Measurements from ENCODE around the gene NT5C1B.
"Not testable (repeated sequence)": the region's sequence is repeated elsewhere in the genome, so short reads cannot be mapped to it uniquely, and the experiment has no call there.

The NT5C1B gene
- total RNA-seq, result 0 reads per million in 3 donors

GRCh38 chr2:18589354-18589753 is at the start of gene NT5C1B:
NT5C1B (minus strand) TSS chr2:18589569; CDS start chr2:18589468, 101 bp downstream.
- Histone ChIP-seq H3K36me3 (ENCODE audit: control insufficient read depth, insufficient read depth, low read length) (no peaks in the 10 kb centered on the region), H3K27me3 (replicated peaks; ENCODE audit: control insufficient read depth, insufficient read depth, low read length, poor library complexity, severe bottlenecking) (no peaks in the 10 kb centered on the region), H3K27ac (ENCODE audit: insufficient read depth, low read length, poor library complexity, severe bottlenecking) (no peak within 1 kb of the TSS), H3K9me3 (ENCODE audit: control insufficient read depth, low read length) (no peaks in the 10 kb centered on the region), H3K4me1 (ENCODE audit: control insufficient read depth, insufficient read depth, low read length, poor library complexity, severe bottlenecking) (no peaks in the 10 kb centered on the region), H3K4me3 (ENCODE audit: insufficient read depth, low read depth, low read length, poor library complexity, severe bottlenecking) (no peak within 1 kb of the TSS)
- DNase-seq, result no peak

- peaks cover 11% of the 10 kb centered on the region for H3K9me3 ChIP-seq (ENCODE audit: control insufficient read depth, low read length)
- H3K4me3 ChIP-seq (ENCODE audit: insufficient read depth, low read depth, low read length, poor library complexity, severe bottlenecking), result no peak overlapping the region
- H3K4me1 ChIP-seq (ENCODE audit: control insufficient read depth, insufficient read depth, low read length, poor library complexity, severe bottlenecking), result no peaks in the 10 kb centered on the region
- no peaks in the 10 kb centered on the region for H3K36me3 ChIP-seq (ENCODE audit: control insufficient read depth, insufficient read depth, low read length)
- H3K27ac ChIP-seq (ENCODE audit: insufficient read depth, low read length, poor library complexity, severe bottlenecking), result no peak overlapping the region
- H3K27me3 ChIP-seq (replicated peaks; ENCODE audit: control insufficient read depth, insufficient read depth, low read length, poor library complexity, severe bottlenecking), result no peaks in the 10 kb centered on the region
- no peak for DNase-seq
These were observed 47.8 kb upstream of the NT5C1B start for GRCh38 chr2:18637196-18637595.

- H3K4me1 ChIP-seq (ENCODE audit: control insufficient read depth, insufficient read depth, low read length, poor library complexity, severe bottlenecking); H3K4me3 ChIP-seq (ENCODE audit: insufficient read depth, low read depth, low read length, poor library complexity, severe bottlenecking); DNase-seq; H3K27ac ChIP-seq (ENCODE audit: insufficient read depth, low read length, poor library complexity, severe bottlenecking); H3K27me3 ChIP-seq (replicated peaks; ENCODE audit: control insufficient read depth, insufficient read depth, low read length, poor library complexity, severe bottlenecking); H3K36me3 ChIP-seq (ENCODE audit: control insufficient read depth, insufficient read depth, low read length): not testable (repeated sequence)
- peaks cover 11% of the 10 kb centered on the region for H3K9me3 ChIP-seq (ENCODE audit: control insufficient read depth, low read length)
These were observed 43.3 kb upstream of the NT5C1B start for GRCh38 chr2:18632699-18633098.

DNA sequence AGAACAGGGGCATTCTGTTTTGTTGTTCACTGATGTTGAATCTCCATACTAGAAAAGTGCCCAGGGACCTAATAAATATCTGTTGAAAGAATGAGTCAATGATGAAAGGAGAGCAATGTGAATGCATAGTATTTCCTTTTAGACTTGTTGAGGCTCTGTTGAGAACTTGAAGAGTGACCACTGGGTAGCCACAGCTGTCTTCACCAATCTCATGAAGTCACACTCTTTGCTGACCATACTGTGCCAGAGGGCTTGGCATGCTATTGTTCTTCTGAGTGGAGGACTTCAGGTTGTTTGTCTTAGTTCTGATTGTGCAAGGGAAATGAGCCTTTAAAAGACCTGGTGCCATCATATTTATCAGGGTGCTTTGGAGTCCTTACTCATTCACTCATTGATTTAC is 41.6 kb upstream of the NT5C1B start:
- Histone ChIP-seq H3K9me3 (ENCODE audit: control insufficient read depth, low read length) (no peaks in the 10 kb centered on the region), H3K4me1 (ENCODE audit: control insufficient read depth, insufficient read depth, low read length, poor library complexity, severe bottlenecking) (no peaks in the 10 kb centered on the region), H3K27me3 (replicated peaks; ENCODE audit: control insufficient read depth, insufficient read depth, low read length, poor library complexity, severe bottlenecking) (no peaks in the 10 kb centered on the region), H3K36me3 (ENCODE audit: control insufficient read depth, insufficient read depth, low read length) (no peaks in the 10 kb centered on the region), H3K27ac (ENCODE audit: insufficient read depth, low read length, poor library complexity, severe bottlenecking) (no peak overlapping the region), H3K4me3 (ENCODE audit: insufficient read depth, low read depth, low read length, poor library complexity, severe bottlenecking) (no peak overlapping the region)
- DNase-seq, result no peak

DNA sequence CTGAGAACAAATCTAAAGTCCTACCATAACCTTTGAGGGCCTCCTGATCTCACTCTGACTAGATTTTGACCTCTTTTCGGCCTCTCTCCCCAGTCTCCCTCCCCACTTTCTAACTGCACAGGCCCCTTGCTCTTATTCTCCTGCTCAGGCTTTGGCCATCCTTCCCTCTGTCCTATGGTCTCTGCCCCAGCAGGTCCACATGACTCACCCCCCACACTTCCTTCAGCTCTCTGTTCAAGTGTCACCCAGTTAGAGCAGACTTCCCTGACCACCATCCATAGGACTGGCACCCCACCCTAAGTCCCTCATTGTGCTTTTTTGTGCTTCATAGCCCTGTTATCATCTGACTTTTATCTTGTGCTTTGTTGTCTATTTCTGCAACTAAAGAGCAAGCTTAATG is 41.2 kb upstream of the NT5C1B start:
- no peak overlapping the region for H3K27ac ChIP-seq (ENCODE audit: insufficient read depth, low read length, poor library complexity, severe bottlenecking)
- no peaks in the 10 kb centered on the region for H3K9me3 ChIP-seq (ENCODE audit: control insufficient read depth, low read length)
- H3K4me3 ChIP-seq (ENCODE audit: insufficient read depth, low read depth, low read length, poor library complexity, severe bottlenecking), result no peak overlapping the region
- DNase-seq, result no peak
- H3K36me3 ChIP-seq (ENCODE audit: control insufficient read depth, insufficient read depth, low read length), result no peaks in the 10 kb centered on the region
- no peaks in the 10 kb centered on the region for H3K4me1 ChIP-seq (ENCODE audit: control insufficient read depth, insufficient read depth, low read length, poor library complexity, severe bottlenecking)
- H3K27me3 ChIP-seq (replicated peaks; ENCODE audit: control insufficient read depth, insufficient read depth, low read length, poor library complexity, severe bottlenecking), result no peaks in the 10 kb centered on the region

GRCh38 chr2:18630101-18630500 is 40.7 kb upstream of the NT5C1B start:
- DNase-seq, result no peak
- Histone ChIP-seq H3K27me3 (replicated peaks; ENCODE audit: control insufficient read depth, insufficient read depth, low read length, poor library complexity, severe bottlenecking) (no peaks in the 10 kb centered on the region), H3K4me1 (ENCODE audit: control insufficient read depth, insufficient read depth, low read length, poor library complexity, severe bottlenecking) (no peaks in the 10 kb centered on the region), H3K4me3 (ENCODE audit: insufficient read depth, low read depth, low read length, poor library complexity, severe bottlenecking) (no peak overlapping the region), H3K9me3 (ENCODE audit: control insufficient read depth, low read length) (no peaks in the 10 kb centered on the region), H3K27ac (ENCODE audit: insufficient read depth, low read length, poor library complexity, severe bottlenecking) (no peak overlapping the region), H3K36me3 (ENCODE audit: control insufficient read depth, insufficient read depth, low read length) (no peaks in the 10 kb centered on the region)

- H3K27me3 ChIP-seq (replicated peaks; ENCODE audit: control insufficient read depth, insufficient read depth, low read length, poor library complexity, severe bottlenecking), result no peaks in the 10 kb centered on the region
- DNase-seq, result no peak
- no peak overlapping the region for H3K27ac ChIP-seq (ENCODE audit: insufficient read depth, low read length, poor library complexity, severe bottlenecking)
- H3K4me1 ChIP-seq (ENCODE audit: control insufficient read depth, insufficient read depth, low read length, poor library complexity, severe bottlenecking), result no peaks in the 10 kb centered on the region
- no peaks in the 10 kb centered on the region for H3K36me3 ChIP-seq (ENCODE audit: control insufficient read depth, insufficient read depth, low read length)
- H3K9me3 ChIP-seq (ENCODE audit: control insufficient read depth, low read length), result no peaks in the 10 kb centered on the region
- no peak overlapping the region for H3K4me3 ChIP-seq (ENCODE audit: insufficient read depth, low read depth, low read length, poor library complexity, severe bottlenecking)
These were observed 37.7 kb upstream of the NT5C1B start for GRCh38 chr2:18626958-18627650.

DNA sequence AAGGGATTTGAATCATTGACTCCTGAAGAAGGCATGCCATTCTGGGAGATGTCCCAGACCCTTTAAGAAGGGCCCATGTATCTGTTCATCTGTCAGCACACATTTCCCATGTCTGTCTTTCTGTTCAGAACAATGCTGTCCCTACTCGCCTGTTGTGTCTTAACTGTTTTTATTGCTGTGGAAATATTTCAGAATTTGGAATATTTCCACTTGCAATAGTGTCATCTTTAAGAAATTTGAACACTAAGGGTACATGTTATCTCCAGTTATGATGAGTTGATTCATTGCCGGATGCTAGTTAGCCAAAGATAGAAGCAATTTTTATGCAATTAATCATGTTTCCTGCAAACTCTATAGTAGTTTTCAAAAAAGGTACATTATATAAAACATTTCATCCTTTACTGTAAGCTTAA is 36.9 kb upstream of the NT5C1B start:
- H3K4me1 ChIP-seq (ENCODE audit: control insufficient read depth, insufficient read depth, low read length, poor library complexity, severe bottlenecking), result no peaks in the 10 kb centered on the region
- H3K27me3 ChIP-seq (replicated peaks; ENCODE audit: control insufficient read depth, insufficient read depth, low read length, poor library complexity, severe bottlenecking), result no peaks in the 10 kb centered on the region
- H3K4me3 ChIP-seq (ENCODE audit: insufficient read depth, low read depth, low read length, poor library complexity, severe bottlenecking), result no peak overlapping the region
- H3K36me3 ChIP-seq (ENCODE audit: control insufficient read depth, insufficient read depth, low read length), result no peaks in the 10 kb centered on the region
- no peak overlapping the region for H3K27ac ChIP-seq (ENCODE audit: insufficient read depth, low read length, poor library complexity, severe bottlenecking)
- no peak for DNase-seq
- H3K9me3 ChIP-seq (ENCODE audit: control insufficient read depth, low read length), result no peaks in the 10 kb centered on the region

- no peaks in the 10 kb centered on the region for H3K27me3 ChIP-seq (replicated peaks; ENCODE audit: control insufficient read depth, insufficient read depth, low read length, poor library complexity, severe bottlenecking)
- H3K36me3 ChIP-seq (ENCODE audit: control insufficient read depth, insufficient read depth, low read length), result no peaks in the 10 kb centered on the region
- no peaks in the 10 kb centered on the region for H3K4me1 ChIP-seq (ENCODE audit: control insufficient read depth, insufficient read depth, low read length, poor library complexity, severe bottlenecking)
- H3K4me3 ChIP-seq (ENCODE audit: insufficient read depth, low read depth, low read length, poor library complexity, severe bottlenecking), result no peak overlapping the region
- H3K27ac ChIP-seq (ENCODE audit: insufficient read depth, low read length, poor library complexity, severe bottlenecking), result no peak overlapping the region
- no peak for DNase-seq
- H3K9me3 ChIP-seq (ENCODE audit: control insufficient read depth, low read length), result no peaks in the 10 kb centered on the region
These were observed 36.2 kb upstream of the NT5C1B start for GRCh38 chr2:18625563-18625962.

DNA sequence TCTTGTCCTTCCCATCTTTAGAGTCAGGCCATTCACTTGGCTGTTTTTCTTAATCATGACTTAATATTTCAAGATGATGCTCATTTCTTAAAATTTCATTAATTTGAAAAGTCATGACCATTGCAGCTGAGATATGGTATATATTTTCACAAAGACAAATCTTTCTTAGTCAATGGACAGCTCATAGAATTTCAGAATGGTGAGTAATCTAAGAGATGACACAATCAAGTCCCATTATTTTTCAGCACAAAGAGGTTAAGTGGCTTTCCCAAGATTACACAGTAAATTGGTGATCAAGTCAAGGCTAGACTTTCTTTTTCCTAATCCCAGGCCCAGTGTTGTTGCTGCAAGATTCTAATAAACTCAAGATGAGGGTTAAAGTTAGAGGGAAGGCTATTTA is 34.4 kb upstream of the NT5C1B start:
- no peaks in the 10 kb centered on the region for H3K36me3 ChIP-seq (ENCODE audit: control insufficient read depth, insufficient read depth, low read length)
- no peak overlapping the region for H3K4me3 ChIP-seq (ENCODE audit: insufficient read depth, low read depth, low read length, poor library complexity, severe bottlenecking)
- H3K9me3 ChIP-seq (ENCODE audit: control insufficient read depth, low read length), result no peaks in the 10 kb centered on the region
- H3K4me1 ChIP-seq (ENCODE audit: control insufficient read depth, insufficient read depth, low read length, poor library complexity, severe bottlenecking), result no peaks in the 10 kb centered on the region
- no peaks in the 10 kb centered on the region for H3K27me3 ChIP-seq (replicated peaks; ENCODE audit: control insufficient read depth, insufficient read depth, low read length, poor library complexity, severe bottlenecking)
- no peak overlapping the region for H3K27ac ChIP-seq (ENCODE audit: insufficient read depth, low read length, poor library complexity, severe bottlenecking)
- no peak for DNase-seq

Data from effector memory CD4-positive, alpha-beta T cell (primary cell).